HL-60 (cell line): ENCODE data around the gene SEC24D.

Source experiments
- GABPA ChIP-seq: IDR thresholded peaks from 2 replicates; pipeline ENCODE4 v1.6.1; 2012; ENCODE audit warnings: low read depth
- POLR2AphosphoS5 ChIP-seq: IDR thresholded peaks from 2 replicates; pipeline ENCODE4 v1.6.1; 2012; ENCODE audit warnings: low read depth
- SPI1 ChIP-seq: IDR thresholded peaks from 2 replicates; pipeline ENCODE4 v1.6.1; 2012; ENCODE audit warnings: low read depth, mild to moderate bottlenecking, borderline replicate concordance
- TF ChIP-seq, protein P1 (sequence below): IDR thresholded peaks from one replicate; pipeline ENCODE4 v1.5.1; 2011; ENCODE audit warnings: low read length, control low read depth, inconsistent platforms; ENCODE audit not compliant: insufficient read depth
- TF ChIP-seq, protein P2 (sequence below): IDR thresholded peaks from 2 replicates; pipeline ENCODE4 v1.6.1; 2012; ENCODE audit warnings: low read depth; ENCODE audit not compliant: insufficient replicate concordance

DNA sequence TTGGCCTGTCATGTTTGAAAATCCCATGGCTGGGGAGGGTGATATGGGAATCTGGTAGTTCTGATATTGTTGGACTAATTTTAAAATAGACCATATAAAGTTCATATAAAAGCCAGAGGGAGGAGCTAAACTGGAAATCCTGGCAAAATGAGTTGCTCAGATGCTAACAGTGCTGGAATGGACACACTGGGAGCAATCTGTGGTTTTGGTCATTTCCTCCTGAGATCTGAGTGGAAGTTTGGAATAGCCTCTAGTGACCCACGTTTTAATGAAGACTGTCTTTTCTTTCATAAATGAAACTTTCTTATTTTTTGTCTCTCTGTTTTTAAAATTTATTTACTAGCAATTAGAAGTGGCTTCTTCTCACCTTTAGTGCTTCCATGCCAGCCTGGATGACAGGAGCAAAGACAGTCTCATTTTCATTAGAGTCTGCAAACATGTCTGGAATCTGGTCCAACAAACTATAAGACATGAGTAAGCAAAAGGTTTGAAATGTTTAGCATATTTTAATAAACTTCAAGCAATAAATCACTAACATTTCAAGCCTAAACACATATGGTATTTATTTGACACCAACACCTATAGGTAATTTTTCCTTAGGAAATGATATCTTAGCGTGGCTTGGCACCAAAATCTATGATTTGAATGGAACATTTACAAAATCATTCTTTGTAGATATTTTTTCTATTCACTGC, 84.2 kb downstream of the SEC24D start:
- TF ChIP-seq, protein P1, sequence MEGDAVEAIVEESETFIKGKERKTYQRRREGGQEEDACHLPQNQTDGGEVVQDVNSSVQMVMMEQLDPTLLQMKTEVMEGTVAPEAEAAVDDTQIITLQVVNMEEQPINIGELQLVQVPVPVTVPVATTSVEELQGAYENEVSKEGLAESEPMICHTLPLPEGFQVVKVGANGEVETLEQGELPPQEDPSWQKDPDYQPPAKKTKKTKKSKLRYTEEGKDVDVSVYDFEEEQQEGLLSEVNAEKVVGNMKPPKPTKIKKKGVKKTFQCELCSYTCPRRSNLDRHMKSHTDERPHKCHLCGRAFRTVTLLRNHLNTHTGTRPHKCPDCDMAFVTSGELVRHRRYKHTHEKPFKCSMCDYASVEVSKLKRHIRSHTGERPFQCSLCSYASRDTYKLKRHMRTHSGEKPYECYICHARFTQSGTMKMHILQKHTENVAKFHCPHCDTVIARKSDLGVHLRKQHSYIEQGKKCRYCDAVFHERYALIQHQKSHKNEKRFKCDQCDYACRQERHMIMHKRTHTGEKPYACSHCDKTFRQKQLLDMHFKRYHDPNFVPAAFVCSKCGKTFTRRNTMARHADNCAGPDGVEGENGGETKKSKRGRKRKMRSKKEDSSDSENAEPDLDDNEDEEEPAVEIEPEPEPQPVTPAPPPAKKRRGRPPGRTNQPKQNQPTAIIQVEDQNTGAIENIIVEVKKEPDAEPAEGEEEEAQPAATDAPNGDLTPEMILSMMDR, result no peak
- TF ChIP-seq GABPA (no peak), POLR2AphosphoS5 (no peak), SPI1 (no peak)
- TF ChIP-seq, protein P2, sequence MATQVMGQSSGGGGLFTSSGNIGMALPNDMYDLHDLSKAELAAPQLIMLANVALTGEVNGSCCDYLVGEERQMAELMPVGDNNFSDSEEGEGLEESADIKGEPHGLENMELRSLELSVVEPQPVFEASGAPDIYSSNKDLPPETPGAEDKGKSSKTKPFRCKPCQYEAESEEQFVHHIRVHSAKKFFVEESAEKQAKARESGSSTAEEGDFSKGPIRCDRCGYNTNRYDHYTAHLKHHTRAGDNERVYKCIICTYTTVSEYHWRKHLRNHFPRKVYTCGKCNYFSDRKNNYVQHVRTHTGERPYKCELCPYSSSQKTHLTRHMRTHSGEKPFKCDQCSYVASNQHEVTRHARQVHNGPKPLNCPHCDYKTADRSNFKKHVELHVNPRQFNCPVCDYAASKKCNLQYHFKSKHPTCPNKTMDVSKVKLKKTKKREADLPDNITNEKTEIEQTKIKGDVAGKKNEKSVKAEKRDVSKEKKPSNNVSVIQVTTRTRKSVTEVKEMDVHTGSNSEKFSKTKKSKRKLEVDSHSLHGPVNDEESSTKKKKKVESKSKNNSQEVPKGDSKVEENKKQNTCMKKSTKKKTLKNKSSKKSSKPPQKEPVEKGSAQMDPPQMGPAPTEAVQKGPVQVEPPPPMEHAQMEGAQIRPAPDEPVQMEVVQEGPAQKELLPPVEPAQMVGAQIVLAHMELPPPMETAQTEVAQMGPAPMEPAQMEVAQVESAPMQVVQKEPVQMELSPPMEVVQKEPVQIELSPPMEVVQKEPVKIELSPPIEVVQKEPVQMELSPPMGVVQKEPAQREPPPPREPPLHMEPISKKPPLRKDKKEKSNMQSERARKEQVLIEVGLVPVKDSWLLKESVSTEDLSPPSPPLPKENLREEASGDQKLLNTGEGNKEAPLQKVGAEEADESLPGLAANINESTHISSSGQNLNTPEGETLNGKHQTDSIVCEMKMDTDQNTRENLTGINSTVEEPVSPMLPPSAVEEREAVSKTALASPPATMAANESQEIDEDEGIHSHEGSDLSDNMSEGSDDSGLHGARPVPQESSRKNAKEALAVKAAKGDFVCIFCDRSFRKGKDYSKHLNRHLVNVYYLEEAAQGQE, result no peak
